ENCODE measurements around the gene ATF5.

Gene ATF5

DNA sequence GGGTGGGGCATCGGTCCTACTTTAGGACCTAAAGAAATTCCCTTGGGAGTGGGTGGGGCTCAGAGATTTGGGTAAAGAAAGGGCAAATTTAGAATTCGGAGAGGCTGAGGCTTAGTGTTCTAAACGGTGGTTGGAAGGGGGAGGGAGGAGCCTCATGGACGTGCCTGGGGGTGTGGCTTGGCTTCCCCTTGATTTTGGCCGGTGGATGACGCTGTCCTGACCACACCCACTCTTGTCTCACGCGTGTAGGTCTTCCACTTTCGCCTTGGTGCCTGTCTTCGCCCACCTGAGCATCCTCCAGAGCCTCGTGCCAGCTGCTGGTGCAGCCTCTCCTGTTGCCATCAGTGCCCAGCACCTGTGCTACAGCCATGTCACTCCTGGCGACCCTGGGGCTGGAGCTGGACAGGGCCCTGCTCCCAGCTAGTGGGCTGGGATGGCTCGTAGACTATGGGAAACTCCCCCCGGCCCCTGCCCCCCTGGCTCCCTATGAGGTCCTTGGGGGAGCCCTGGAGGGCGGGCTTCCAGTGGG, 1.5 kb downstream of the ATF5 start:
- Histone ChIP-seq H3K9ac (ENCODE audit: low read length) (no peak overlapping the region), H4K20me1 (ENCODE audit: low read depth, low read length) (peaks cover 13% of the 10 kb centered on the region; the same call in 1 of the 2 replicates), H3K79me2 (ENCODE audit: insufficient read depth, low read length) (peaks cover 54% of the 10 kb centered on the region), H3K27ac (ENCODE audit: low read depth, low read length) (peak overlapping the region; percentile 91; the same call in 1 of the 2 replicates), H3F3A (ENCODE audit: insufficient read depth) (peaks cover 28% of the 10 kb centered on the region), H3K9me2 (replicated peaks; ENCODE audit: insufficient read depth, low read length) (no peaks in the 10 kb centered on the region), H3K4me3 (ENCODE audit: insufficient read depth, low read length, poor library complexity, severe bottlenecking) (peak overlapping the region; percentile 44), H3K36me3 (ENCODE audit: low read length) (peaks cover 24% of the 10 kb centered on the region), H3K9me3 (ENCODE audit: insufficient read depth, low read length) (no peaks in the 10 kb centered on the region), H2AFZ (ENCODE audit: low read depth, low read length, severe bottlenecking) (no peak overlapping the region), H3K27me3 (ENCODE audit: low read length) (no peaks in the 10 kb centered on the region), H3K4me2 (ENCODE audit: low read depth, low read length, poor library complexity, severe bottlenecking) (peak overlapping the region; percentile 79)
- TF ChIP-seq EZH2phosphoT487 (conservative IDR thresholded peaks at IDR 0.05; ENCODE audit: low read length) = no peak

GRCh38 chr19:49931293-49932040, 2.5 kb downstream of the ATF5 start:
- H3K9me3 ChIP-seq (ENCODE audit: insufficient read depth, low read length) = no peaks in the 10 kb centered on the region
- no peaks in the 10 kb centered on the region for H3K27me3 ChIP-seq (ENCODE audit: low read length)
- peaks cover 31% of the 10 kb centered on the region for H3F3A ChIP-seq (ENCODE audit: insufficient read depth)
- peak overlapping the region; percentile 79 for H3K4me2 ChIP-seq (ENCODE audit: low read depth, low read length, poor library complexity, severe bottlenecking)
- no peak overlapping the region for H2AFZ ChIP-seq (ENCODE audit: low read depth, low read length, severe bottlenecking)
- H3K36me3 ChIP-seq (ENCODE audit: low read length) = peaks cover 24% of the 10 kb centered on the region
- no peak for TF ChIP-seq EZH2phosphoT487 (conservative IDR thresholded peaks at IDR 0.05; ENCODE audit: low read length)
- TF ChIP-seq, protein P1, sequence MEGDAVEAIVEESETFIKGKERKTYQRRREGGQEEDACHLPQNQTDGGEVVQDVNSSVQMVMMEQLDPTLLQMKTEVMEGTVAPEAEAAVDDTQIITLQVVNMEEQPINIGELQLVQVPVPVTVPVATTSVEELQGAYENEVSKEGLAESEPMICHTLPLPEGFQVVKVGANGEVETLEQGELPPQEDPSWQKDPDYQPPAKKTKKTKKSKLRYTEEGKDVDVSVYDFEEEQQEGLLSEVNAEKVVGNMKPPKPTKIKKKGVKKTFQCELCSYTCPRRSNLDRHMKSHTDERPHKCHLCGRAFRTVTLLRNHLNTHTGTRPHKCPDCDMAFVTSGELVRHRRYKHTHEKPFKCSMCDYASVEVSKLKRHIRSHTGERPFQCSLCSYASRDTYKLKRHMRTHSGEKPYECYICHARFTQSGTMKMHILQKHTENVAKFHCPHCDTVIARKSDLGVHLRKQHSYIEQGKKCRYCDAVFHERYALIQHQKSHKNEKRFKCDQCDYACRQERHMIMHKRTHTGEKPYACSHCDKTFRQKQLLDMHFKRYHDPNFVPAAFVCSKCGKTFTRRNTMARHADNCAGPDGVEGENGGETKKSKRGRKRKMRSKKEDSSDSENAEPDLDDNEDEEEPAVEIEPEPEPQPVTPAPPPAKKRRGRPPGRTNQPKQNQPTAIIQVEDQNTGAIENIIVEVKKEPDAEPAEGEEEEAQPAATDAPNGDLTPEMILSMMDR (IDR thresholded peaks at IDR 0.05; ENCODE audit: insufficient read depth, low read length, poor library complexity, severe bottlenecking) = no peak
- H3K79me2 ChIP-seq (ENCODE audit: insufficient read depth, low read length) = peaks cover 46% of the 10 kb centered on the region
- H3K9me2 ChIP-seq (replicated peaks; ENCODE audit: insufficient read depth, low read length) = no peaks in the 10 kb centered on the region
- H3K9ac ChIP-seq (ENCODE audit: low read length) = no peak overlapping the region
- H4K20me1 ChIP-seq (ENCODE audit: low read depth, low read length) = peaks cover 13% of the 10 kb centered on the region; the same call in 1 of the 2 replicates
- no peak overlapping the region for H3K27ac ChIP-seq (ENCODE audit: low read depth, low read length)
- no peak overlapping the region for H3K4me3 ChIP-seq (ENCODE audit: insufficient read depth, low read length, poor library complexity, severe bottlenecking)

DNA sequence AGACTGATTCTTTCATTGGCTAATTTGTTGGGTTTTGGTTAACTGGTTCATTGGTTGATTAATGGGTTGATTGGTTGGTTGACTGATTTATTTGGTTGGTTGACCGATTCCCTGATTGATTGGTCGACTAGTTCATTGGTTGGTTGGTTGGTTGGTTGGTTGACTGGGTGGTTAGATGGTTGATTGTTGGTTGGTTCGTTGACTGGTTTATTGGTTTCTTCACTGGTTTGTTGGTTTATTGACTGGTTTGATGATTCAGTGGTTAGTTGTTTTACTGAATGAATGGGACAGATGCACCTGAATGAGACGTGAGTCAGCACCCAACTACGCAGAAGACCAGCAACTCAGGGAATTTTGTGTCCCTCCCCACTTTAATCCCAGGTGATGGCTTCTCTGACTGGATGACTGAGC, 3.0 kb downstream of the ATF5 start:
- Histone ChIP-seq H3K79me2 (ENCODE audit: insufficient read depth, low read length) (peaks cover 40% of the 10 kb centered on the region), H3K4me2 (ENCODE audit: low read depth, low read length, poor library complexity, severe bottlenecking) (no peak overlapping the region), H3F3A (ENCODE audit: insufficient read depth) (peaks cover 31% of the 10 kb centered on the region)

More for the DNA sequence above, 3.0 kb downstream of the ATF5 start:
- Histone ChIP-seq H3K4me3 (ENCODE audit: insufficient read depth, low read length, poor library complexity, severe bottlenecking) (no peak overlapping the region), H4K20me1 (ENCODE audit: low read depth, low read length) (peaks cover 13% of the 10 kb centered on the region; the same call in 1 of the 2 replicates), H3K27me3 (ENCODE audit: low read length) (no peaks in the 10 kb centered on the region), H3K9me3 (ENCODE audit: insufficient read depth, low read length) (no peaks in the 10 kb centered on the region), H2AFZ (ENCODE audit: low read depth, low read length, severe bottlenecking) (no peak overlapping the region), H3K36me3 (ENCODE audit: low read length) (peaks cover 24% of the 10 kb centered on the region), H3K27ac (ENCODE audit: low read depth, low read length) (no peak overlapping the region), H3K9me2 (replicated peaks; ENCODE audit: insufficient read depth, low read length) (no peaks in the 10 kb centered on the region), H3K9ac (ENCODE audit: low read length) (no peak overlapping the region)
- no peak for TF ChIP-seq EZH2phosphoT487 (conservative IDR thresholded peaks at IDR 0.05; ENCODE audit: low read length)
- TF ChIP-seq, protein P1 (IDR thresholded peaks at IDR 0.05; ENCODE audit: insufficient read depth, low read length, poor library complexity, severe bottlenecking) = no peak

Data from SU-DHL-6 (cell line).